ENCODE data around the gene NAPEPLD.
"Not testable (repeated sequence)": the region's sequence is repeated elsewhere in the genome, so short reads cannot be mapped to it uniquely, and the experiment has no call there.

The NAPEPLD gene

GRCh38 chr7:103113164-103113563, 35.7 kb downstream of the NAPEPLD start:
- TF ChIP-seq, protein P1, sequence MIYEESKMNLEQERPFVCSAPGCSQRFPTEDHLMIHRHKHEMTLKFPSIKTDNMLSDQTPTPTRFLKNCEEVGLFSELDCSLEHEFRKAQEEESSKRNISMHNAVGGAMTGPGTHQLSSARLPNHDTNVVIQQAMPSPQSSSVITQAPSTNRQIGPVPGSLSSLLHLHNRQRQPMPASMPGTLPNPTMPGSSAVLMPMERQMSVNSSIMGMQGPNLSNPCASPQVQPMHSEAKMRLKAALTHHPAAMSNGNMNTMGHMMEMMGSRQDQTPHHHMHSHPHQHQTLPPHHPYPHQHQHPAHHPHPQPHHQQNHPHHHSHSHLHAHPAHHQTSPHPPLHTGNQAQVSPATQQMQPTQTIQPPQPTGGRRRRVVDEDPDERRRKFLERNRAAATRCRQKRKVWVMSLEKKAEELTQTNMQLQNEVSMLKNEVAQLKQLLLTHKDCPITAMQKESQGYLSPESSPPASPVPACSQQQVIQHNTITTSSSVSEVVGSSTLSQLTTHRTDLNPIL (CRISPR knock-in tag; IDR thresholded peaks at IDR 0.05; ENCODE audit: low read depth) = peak; percentile 86
- peak; percentile 73 for TF ChIP-seq ISL1 (CRISPR knock-in tag; IDR thresholded peaks at IDR 0.05)
- TF ChIP-seq ESRRG (CRISPR knock-in tag; IDR thresholded peaks at IDR 0.05) = no peak
- TF ChIP-seq, protein P2, sequence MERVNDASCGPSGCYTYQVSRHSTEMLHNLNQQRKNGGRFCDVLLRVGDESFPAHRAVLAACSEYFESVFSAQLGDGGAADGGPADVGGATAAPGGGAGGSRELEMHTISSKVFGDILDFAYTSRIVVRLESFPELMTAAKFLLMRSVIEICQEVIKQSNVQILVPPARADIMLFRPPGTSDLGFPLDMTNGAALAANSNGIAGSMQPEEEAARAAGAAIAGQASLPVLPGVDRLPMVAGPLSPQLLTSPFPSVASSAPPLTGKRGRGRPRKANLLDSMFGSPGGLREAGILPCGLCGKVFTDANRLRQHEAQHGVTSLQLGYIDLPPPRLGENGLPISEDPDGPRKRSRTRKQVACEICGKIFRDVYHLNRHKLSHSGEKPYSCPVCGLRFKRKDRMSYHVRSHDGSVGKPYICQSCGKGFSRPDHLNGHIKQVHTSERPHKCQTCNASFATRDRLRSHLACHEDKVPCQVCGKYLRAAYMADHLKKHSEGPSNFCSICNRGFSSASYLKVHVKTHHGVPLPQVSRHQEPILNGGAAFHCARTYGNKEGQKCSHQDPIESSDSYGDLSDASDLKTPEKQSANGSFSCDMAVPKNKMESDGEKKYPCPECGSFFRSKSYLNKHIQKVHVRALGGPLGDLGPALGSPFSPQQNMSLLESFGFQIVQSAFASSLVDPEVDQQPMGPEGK (CRISPR knock-in tag; IDR thresholded peaks at IDR 0.05; ENCODE audit: borderline replicate concordance) = peak; percentile 53; the same call in 1 of the 2 replicates
- no peak for TF ChIP-seq GLIS3 (CRISPR knock-in tag; IDR thresholded peaks at IDR 0.05)
- peak; percentile 75; the same call in 1 of the 2 replicates for TF ChIP-seq ZFP3 (CRISPR knock-in tag; IDR thresholded peaks at IDR 0.05)
- no peak for TF ChIP-seq TOX (CRISPR knock-in tag; IDR thresholded peaks at IDR 0.05; ENCODE audit: borderline replicate concordance)
- peak; percentile 93 for ATAC-seq

DNA sequence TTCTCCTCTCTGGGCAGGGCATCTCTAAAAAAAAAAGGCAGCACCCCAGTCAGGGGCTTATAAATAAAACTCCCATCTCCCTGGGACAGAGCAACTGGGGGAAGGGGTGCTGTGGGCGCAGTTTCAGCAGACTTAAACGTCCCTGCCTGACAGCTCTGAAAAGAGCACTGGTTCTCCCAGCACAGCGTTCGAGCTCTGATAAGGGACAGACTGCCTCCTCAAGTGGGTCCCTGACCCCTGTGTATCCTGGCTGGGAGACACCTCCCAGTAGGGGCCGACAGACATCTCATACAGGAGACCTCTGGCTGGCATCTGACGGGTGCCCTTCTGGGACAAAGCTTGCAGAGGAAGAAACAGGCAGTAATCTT, 42.2 kb downstream of the NAPEPLD start:
- ATAC-seq = not testable (repeated sequence)

- ATAC-seq = peak; percentile 39; the same call in 2 of the 3 replicates
- no peak for TF ChIP-seq GLIS3 (CRISPR knock-in tag; IDR thresholded peaks at IDR 0.05)
- TF ChIP-seq ZNF70 (CRISPR knock-in tag; IDR thresholded peaks at IDR 0.05) = no peak
- no peak for TF ChIP-seq CSDC2 (CRISPR knock-in tag; IDR thresholded peaks at IDR 0.05)
Measured at GRCh38 chr7:103106005-103106702, 42.7 kb downstream of the NAPEPLD start.

GRCh38 chr7:103101543-103101942, 47.4 kb downstream of the NAPEPLD start:
- TF ChIP-seq ZNF565 (CRISPR knock-in tag; conservative IDR thresholded peaks at IDR 0.05; ENCODE audit: low read depth) = no peak
- no peak for TF ChIP-seq RARB (CRISPR knock-in tag; IDR thresholded peaks at IDR 0.05)
- no peak for TF ChIP-seq GLIS3 (CRISPR knock-in tag; IDR thresholded peaks at IDR 0.05)
- TF ChIP-seq BACH2 (CRISPR knock-in tag; IDR thresholded peaks at IDR 0.05; ENCODE audit: borderline replicate concordance) = no peak
- no peak for TF ChIP-seq TSHZ2 (CRISPR knock-in tag; IDR thresholded peaks at IDR 0.05)
- TF ChIP-seq POU6F1 (CRISPR knock-in tag; IDR thresholded peaks at IDR 0.05; ENCODE audit: borderline replicate concordance, low read depth) = no peak
- no peak for TF ChIP-seq SNAI2 (CRISPR knock-in tag; IDR thresholded peaks at IDR 0.05)
- TF ChIP-seq ISL1 (CRISPR knock-in tag; IDR thresholded peaks at IDR 0.05) = no peak
- no peak for ATAC-seq

- no peak for ATAC-seq
- TF ChIP-seq CSDC2 (CRISPR knock-in tag; IDR thresholded peaks at IDR 0.05) (no peak), TOX (CRISPR knock-in tag; IDR thresholded peaks at IDR 0.05; ENCODE audit: borderline replicate concordance) (no peak), ZNF565 (CRISPR knock-in tag; conservative IDR thresholded peaks at IDR 0.05; ENCODE audit: low read depth) (no peak), SNAI2 (CRISPR knock-in tag; IDR thresholded peaks at IDR 0.05) (no peak), ZNF8 (CRISPR knock-in tag; IDR thresholded peaks at IDR 0.05) (no peak), ZFP3 (CRISPR knock-in tag; IDR thresholded peaks at IDR 0.05) (no peak), BACH2 (CRISPR knock-in tag; IDR thresholded peaks at IDR 0.05; ENCODE audit: borderline replicate concordance) (no peak), TSHZ2 (CRISPR knock-in tag; IDR thresholded peaks at IDR 0.05) (no peak), ZFP30 (CRISPR knock-in tag; IDR thresholded peaks at IDR 0.05) (no peak), CSRNP3 (CRISPR knock-in tag; IDR thresholded peaks at IDR 0.05) (no peak), ISL1 (CRISPR knock-in tag; IDR thresholded peaks at IDR 0.05) (no peak), ESRRG (CRISPR knock-in tag; IDR thresholded peaks at IDR 0.05) (no peak), ARNTL (CRISPR knock-in tag; IDR thresholded peaks at IDR 0.05; ENCODE audit: borderline replicate concordance, low read depth) (no peak)
- TF ChIP-seq, protein P1 (CRISPR knock-in tag; IDR thresholded peaks at IDR 0.05; ENCODE audit: low read depth) = no peak
Measured at GRCh38 chr7:103100348-103100747, 48.6 kb downstream of the NAPEPLD start.
